GM12878 (cell line): ENCODE measurements around the gene ASB2. TPM values are rescaled to one million over a fixed set of nuclear protein-coding genes. Genes with fewer than 3 reads are reported as not detected.

Experiments
- ATAC-seq: fragments of 200-7000 bp; cut with Tn5 transposase; 3 replicates; pipeline ENCODE4 v1.9.1; 2020; ENCODE audit warnings: mild to moderate bottlenecking, moderate library complexity
- BruUV-seq: library from RNA; stranded (reverse); fragments of 400-500 nt; replicated peaks from 2 replicates; lab custom pipeline; 2021; lab: Mats Ljungman, UMichigan
- CTCF ChIA-PET: fragments of 300-600 bp; sonication (Branson Sonifier 250); formaldehyde crosslinking; extraction: SDS; loops from one replicate; lab custom pipeline; 2021; ENCODE audit warnings: inconsistent platforms; lab: Yijun Ruan, JAX
- POLR2A ChIA-PET: fragments of 350-600 bp; formaldehyde crosslinking; extraction: SDS; loops from one replicate; lab custom pipeline; 2021; ENCODE audit warnings: inconsistent platforms; lab: Charles Lee
- RAD21 ChIA-PET: fragments of 300-600 bp; sonication (Branson Sonifier 250); formaldehyde crosslinking; loops from one replicate; lab custom pipeline; 2023; ENCODE audit warnings: antibody characterized with exemption; ENCODE audit not compliant: unreplicated experiment; lab: Charles Lee
- SMC1A ChIA-PET: fragments of 300-600 bp; sonication (Branson Sonifier 250); formaldehyde crosslinking; loops from one replicate; lab custom pipeline; 2023; ENCODE audit not compliant: unreplicated experiment, uncharacterized antibody; lab: Charles Lee
- DNase-seq: peaks from one replicate; pipeline ENCODE4 v3.0.0-alpha.2; 2011; ENCODE audit warnings: low read depth, low spot score
- FAIRE-seq: peaks from 3 replicates; lab custom pipeline; 2011; peaks lifted over from hg19 to GRCh38; lab: Jason Lieb, UNC
- H2AFZ ChIP-seq: 2 replicates; pipeline ENCODE4 v1.6.0; 2011; ENCODE audit warnings: low read depth, low read length, control low read depth; ENCODE audit not compliant: control insufficient read depth
- H3K27ac ChIP-seq: 2 replicates; pipeline ENCODE4 v1.5.1; 2011; ENCODE audit warnings: control low read depth; ENCODE audit not compliant: control insufficient read depth, insufficient read depth
- H3K27me3 ChIP-seq, 2 experiments: replicated peaks in 1 of 2; 2 replicates each; pipeline versions ENCODE4 v1.6.0 to v1.6.1; 2011; ENCODE audit warnings: low read length in 1 of 2; ENCODE audit not compliant: control insufficient read depth in 2 of 2, insufficient read depth in 2 of 2
- H3K36me3 ChIP-seq, 2 experiments: 2 replicates each; pipeline ENCODE4 v1.5.1; 2011; ENCODE audit warnings: low read length in 1 of 2; ENCODE audit not compliant: control insufficient read depth in 2 of 2, insufficient read depth in 2 of 2
- H3K4me1 ChIP-seq: 2 replicates; pipeline ENCODE4 v1.6.1; 2011; ENCODE audit warnings: mild to moderate bottlenecking, low read length, moderate library complexity, mixed read lengths; ENCODE audit not compliant: control insufficient read depth, insufficient read depth
- H3K4me2 ChIP-seq: 2 replicates; pipeline ENCODE4 v1.6.0; 2011; ENCODE audit warnings: control low read depth; ENCODE audit not compliant: control insufficient read depth, insufficient read depth
- H3K4me3 ChIP-seq: fragments of 200-600 bp; sonication (generic); 2 replicates; pipeline ENCODE4 v1.5.1; 2016
- H3K79me2 ChIP-seq: 2 replicates; pipeline ENCODE4 v1.6.0; 2011; ENCODE audit warnings: low read length; ENCODE audit not compliant: control insufficient read depth, insufficient read depth
- H3K9ac ChIP-seq: 2 replicates; pipeline ENCODE4 v1.8.0; 2011; ENCODE audit warnings: low read length, control low read depth, mixed read lengths; ENCODE audit not compliant: control insufficient read depth, insufficient read depth
- H3K9me3 ChIP-seq: replicated peaks from 3 replicates; pipeline ENCODE4 v1.5.1; 2011; ENCODE audit warnings: mild to moderate bottlenecking, low read length; ENCODE audit not compliant: control insufficient read depth, insufficient read depth
- H4K20me1 ChIP-seq: 2 replicates; pipeline ENCODE4 v1.6.0; 2011; ENCODE audit not compliant: control insufficient read depth, insufficient read depth
- BRCA1 ChIP-seq: IDR thresholded peaks from 2 replicates; pipeline ENCODE4 v1.6.1; 2011; ENCODE audit warnings: low read depth, low read length, improper control_type of control experiment
- CHD1 ChIP-seq: IDR thresholded peaks from 2 replicates; pipeline ENCODE4 v1.6.1; 2012; ENCODE audit warnings: low read depth, low read length, improper control_type of control experiment
- ESRRA ChIP-seq: IDR thresholded peaks from 2 replicates; pipeline ENCODE4 v1.6.1; 2012; ENCODE audit warnings: mild to moderate bottlenecking, low read length, improper control_type of control experiment
- KLF5 ChIP-seq: fragments of 450-650 bp; IDR thresholded peaks from 2 replicates; pipeline ENCODE4 v1.6.1; 2014; ENCODE audit warnings: mild to moderate bottlenecking; ENCODE audit not compliant: partially characterized antibody
- MEF2B ChIP-seq: fragments of 450-650 bp; IDR thresholded peaks from 2 replicates; pipeline ENCODE4 v1.6.1; 2018; ENCODE audit warnings: mild to moderate bottlenecking, moderate library complexity; ENCODE audit not compliant: partially characterized antibody, poor library complexity, severe bottlenecking
- NR2F1 ChIP-seq: fragments of 450-650 bp; conservative IDR thresholded peaks from 2 replicates; pipeline ENCODE4 v1.6.1; 2017; ENCODE audit warnings: mild to moderate bottlenecking
- POU2F2 ChIP-seq: IDR thresholded peaks from 3 replicates; pipeline ENCODE4 v1.6.1; 2011; ENCODE audit warnings: low read depth, mild to moderate bottlenecking, low read length, borderline replicate concordance
- RAD51 ChIP-seq: fragments of 450-650 bp; IDR thresholded peaks from 2 replicates; pipeline ENCODE4 v1.6.1; 2016; ENCODE audit warnings: moderate library complexity, mild to moderate bottlenecking, inconsistent platforms
- SIX5 ChIP-seq: IDR thresholded peaks from 2 replicates; pipeline ENCODE4 v1.6.1; 2011; ENCODE audit warnings: mild to moderate bottlenecking, low read depth, low read length, moderate library complexity; ENCODE audit not compliant: severe bottlenecking
- SMAD1 ChIP-seq: fragments of 450-650 bp; IDR thresholded peaks from 2 replicates; pipeline ENCODE4 v1.6.1; 2018; ENCODE audit warnings: mild to moderate bottlenecking, low read depth; ENCODE audit not compliant: partially characterized antibody
- SUZ12 ChIP-seq: fragments of 200-600 bp; sonication (generic); IDR thresholded peaks from one replicate; pipeline ENCODE4 v1.6.1; 2018; ENCODE audit warnings: antibody characterized with exemption, mild to moderate bottlenecking; ENCODE audit not compliant: unreplicated experiment
- TARDBP ChIP-seq: IDR thresholded peaks from 2 replicates; pipeline ENCODE4 v1.6.1; 2016; ENCODE audit warnings: borderline replicate concordance
- TCF12 ChIP-seq: IDR thresholded peaks from 2 replicates; pipeline ENCODE4 v1.6.1; 2011; ENCODE audit warnings: low read depth, mild to moderate bottlenecking, low read length
- YBX1 ChIP-seq: fragments of 450-650 bp; IDR thresholded peaks from 2 replicates; pipeline ENCODE4 v1.6.1; 2016; ENCODE audit warnings: antibody characterized with exemption
- YY1 ChIP-seq: IDR thresholded peaks from 2 replicates; pipeline ENCODE4 v1.6.1; 2011; ENCODE audit warnings: low read depth, mild to moderate bottlenecking, low read length
- ZNF622 ChIP-seq: fragments of 450-650 bp; IDR thresholded peaks from 2 replicates; pipeline ENCODE4 v1.6.1; 2017; ENCODE audit warnings: mild to moderate bottlenecking, inconsistent platforms
- WGBS: methylation state at CpG from one replicate; pipeline ENCODE4 v1.1.6; 2016; ENCODE audit warnings: low lambda C conversion rate; ENCODE audit not compliant: insufficient replicate concordance, insufficient coverage; ENCODE audit errors: missing lambda C conversion rate; 5-methylcytosine and 5-hydroxymethylcytosine counted together
- in situ Hi-C: fragments of 300-500 bp; cut with MboI; formaldehyde crosslinking; loops from 9 replicates; pipeline ENCODE4 v1.14.3; 2018; ENCODE audit warnings: mixed read lengths
- intact Hi-C: fragments of 100-400 bp; cut with micrococcal nuclease; formaldehyde crosslinking; loops from one replicate; pipeline ENCODE4 v1.14.2; 2022; ENCODE audit not compliant: unreplicated experiment
- polyA plus RNA-seq, 11 experiments: library from polyadenylated mRNA; depleted of rRNA in 4 of 11; unstranded in 6 of 11; stranded (reverse) in 5 of 11; fragments of >200 nt; fragmentation: Nextera tagmentation in 4 of 11; fragmentation: Illumina TruSeq in 1 of 11; extraction: Ambion mirVana in 4 of 11; extraction: Trizol in 1 of 11; gene quantifications; 1 replicate in 1 of 11; 2 replicates in 10 of 11; pipeline versions ENCODE4 v1.2.1 to v1.2.3, GENCODE V29; 2011 to 2016; ENCODE audit warnings: inconsistent platforms in 2 of 11, missing spikeins in 2 of 11, low read depth in 1 of 11
- total RNA-seq, 4 experiments: library from RNA; depleted of rRNA in 3 of 4; stranded (reverse); fragments of >200 nt in 3 of 4; fragmentation: Illumina TruSeq in 1 of 4; extraction: Trizol in 1 of 4; gene quantifications; 2 replicates each; pipeline versions ENCODE4 v1.2.1 to v1.2.3, GENCODE V29; 2013 to 2021
- TF ChIP-seq, protein P1 (sequence below): fragments of 150-350 bp; IDR thresholded peaks from 2 replicates; pipeline ENCODE4 v1.6.1; 2016; ENCODE audit warnings: low read depth, low read length
- TF ChIP-seq, protein P2 (sequence below): IDR thresholded peaks from 2 replicates; pipeline ENCODE4 v1.6.1; 2012; ENCODE audit warnings: low read depth, low read length, improper control_type of control experiment
- TF ChIP-seq, protein P3 (sequence below): IDR thresholded peaks from 2 replicates; pipeline ENCODE4 v1.6.1; 2012; ENCODE audit warnings: low read length, inconsistent platforms

The ASB2 gene
- total and polyA plus RNA-seq, 10 of the 15 experiments (the other 5 are each of a cell fraction or from before 2014, with no cell fraction given): 3.0 to 54.8 (median 33.5) TPM

DNA sequence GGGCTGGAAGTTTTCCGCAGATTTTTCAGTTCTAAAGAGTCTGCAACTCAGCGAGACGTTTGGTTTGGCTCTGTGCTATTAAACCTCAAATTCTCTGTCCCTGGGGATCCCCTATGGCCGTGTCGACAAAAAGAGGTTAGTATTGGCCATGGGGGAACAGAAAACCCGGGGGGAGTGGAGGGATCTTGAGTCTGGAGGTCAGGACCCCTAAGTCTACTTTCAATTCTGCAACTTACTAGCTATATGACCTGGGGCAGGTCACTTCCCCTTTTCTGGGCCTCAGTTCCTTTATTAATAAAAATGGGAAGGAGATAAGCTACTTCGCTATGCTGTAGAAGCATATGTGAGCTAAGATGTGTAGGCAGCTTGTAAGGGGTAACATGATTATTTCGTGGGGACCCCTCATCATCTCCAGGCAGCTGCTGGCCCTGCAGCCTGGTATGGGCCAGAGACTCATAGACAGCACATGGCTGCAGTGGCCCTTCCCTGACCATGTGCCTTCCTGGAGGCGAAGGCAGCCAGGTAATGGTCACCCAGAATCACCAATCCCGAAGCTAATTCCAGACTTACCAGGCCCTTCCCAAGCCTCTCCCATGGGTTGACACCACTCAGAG is 8.6 kb downstream of the ASB2 start:
- no peaks in the 10 kb centered on the region for H3K79me2 ChIP-seq
- in situ Hi-C loops (loop anchor here (25.0 kb wide), 2 partner anchors 1205 to 1695 kb away; no protein-coding TSS in a partner anchor), intact Hi-C loops (loop anchor here (1.0 kb wide), 1 partner anchor 8 kb away; no protein-coding TSS in a partner anchor)
- no peak overlapping the region for H2AFZ ChIP-seq
- H4K20me1 ChIP-seq: no peaks in the 10 kb centered on the region
- H3K4me2 ChIP-seq: peak overlapping the region; percentile 80
- H3K4me1 ChIP-seq: peaks cover 97% of the 10 kb centered on the region
- WGBS: 6% methylated on average over 10 of the region's 10 CpGs
- peak; percentile 68 for ATAC-seq
- no peaks in the 10 kb centered on the region for H3K27me3 ChIP-seq
- H3K9ac ChIP-seq: peak overlapping the region; percentile 63
- no peaks in the 10 kb centered on the region; the same call in 1 of the 3 replicates for H3K9me3 ChIP-seq
- peak; percentile 86 for DNase-seq
- ChIA-PET SMC1A (interaction anchor here (0.8 to 20.2 kb wide), 9 partner anchors 10 to 89 kb away, joined by 3 to 409 read pairs (median 10); partner anchors contain the start of gene ASB2), RAD21 (interaction anchor here (1.0 to 16.9 kb wide), 7 partner anchors 9 to 37 kb away, joined by 4 to 324 read pairs (median 27); partner anchors contain the start of gene ASB2), POLR2A (interaction anchor here (1.0 to 6.4 kb wide), 11 partner anchors 8 to 34 kb away, joined by 3 to 128 read pairs (median 7); partner anchors contain the start of genes ASB2 and CCDC197), CTCF (interaction anchor here (0.8 to 20.8 kb wide), 16 partner anchors 8 to 169 kb away, joined by 3 to 399 read pairs (median 4); partner anchors contain the start of gene CCDC197)
- H3K4me3 ChIP-seq: peak overlapping the region; percentile 15; the same call in 1 of the 2 replicates
- FAIRE-seq: peak; percentile 78
- H3K36me3 ChIP-seq: no peaks in the 10 kb centered on the region
- BruUV-seq: no TSS peak
- H3K27ac ChIP-seq: peak overlapping the region; percentile 85
- TF ChIP-seq NR2F1 (peak; percentile 100), ESRRA (peak; percentile 78; the same call in 1 of the 2 replicates), TARDBP (0 out of 2 replicates have a peak, but pooled peaks have one; percentile 15), TCF12 (peak; percentile 89), MEF2B (peak; percentile 97), ZNF622 (no peak), SIX5 (no peak), POU2F2 (peak; percentile 85; the same call in 2 of the 3 replicates), SMAD1 (peak; percentile 37), BRCA1 (no peak), YY1 (peak; percentile 75), SUZ12 (no peak), YBX1 (no peak), RAD51 (peak; percentile 54), CHD1 (no peak), KLF5 (peak; percentile 64)
- TF ChIP-seq, protein P1, sequence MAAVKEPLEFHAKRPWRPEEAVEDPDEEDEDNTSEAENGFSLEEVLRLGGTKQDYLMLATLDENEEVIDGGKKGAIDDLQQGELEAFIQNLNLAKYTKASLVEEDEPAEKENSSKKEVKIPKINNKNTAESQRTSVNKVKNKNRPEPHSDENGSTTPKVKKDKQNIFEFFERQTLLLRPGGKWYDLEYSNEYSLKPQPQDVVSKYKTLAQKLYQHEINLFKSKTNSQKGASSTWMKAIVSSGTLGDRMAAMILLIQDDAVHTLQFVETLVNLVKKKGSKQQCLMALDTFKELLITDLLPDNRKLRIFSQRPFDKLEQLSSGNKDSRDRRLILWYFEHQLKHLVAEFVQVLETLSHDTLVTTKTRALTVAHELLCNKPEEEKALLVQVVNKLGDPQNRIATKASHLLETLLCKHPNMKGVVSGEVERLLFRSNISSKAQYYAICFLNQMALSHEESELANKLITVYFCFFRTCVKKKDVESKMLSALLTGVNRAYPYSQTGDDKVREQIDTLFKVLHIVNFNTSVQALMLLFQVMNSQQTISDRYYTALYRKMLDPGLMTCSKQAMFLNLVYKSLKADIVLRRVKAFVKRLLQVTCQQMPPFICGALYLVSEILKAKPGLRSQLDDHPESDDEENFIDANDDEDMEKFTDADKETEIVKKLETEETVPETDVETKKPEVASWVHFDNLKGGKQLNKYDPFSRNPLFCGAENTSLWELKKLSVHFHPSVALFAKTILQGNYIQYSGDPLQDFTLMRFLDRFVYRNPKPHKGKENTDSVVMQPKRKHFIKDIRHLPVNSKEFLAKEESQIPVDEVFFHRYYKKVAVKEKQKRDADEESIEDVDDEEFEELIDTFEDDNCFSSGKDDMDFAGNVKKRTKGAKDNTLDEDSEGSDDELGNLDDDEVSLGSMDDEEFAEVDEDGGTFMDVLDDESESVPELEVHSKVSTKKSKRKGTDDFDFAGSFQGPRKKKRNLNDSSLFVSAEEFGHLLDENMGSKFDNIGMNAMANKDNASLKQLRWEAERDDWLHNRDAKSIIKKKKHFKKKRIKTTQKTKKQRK: no peak
- TF ChIP-seq, protein P2, sequence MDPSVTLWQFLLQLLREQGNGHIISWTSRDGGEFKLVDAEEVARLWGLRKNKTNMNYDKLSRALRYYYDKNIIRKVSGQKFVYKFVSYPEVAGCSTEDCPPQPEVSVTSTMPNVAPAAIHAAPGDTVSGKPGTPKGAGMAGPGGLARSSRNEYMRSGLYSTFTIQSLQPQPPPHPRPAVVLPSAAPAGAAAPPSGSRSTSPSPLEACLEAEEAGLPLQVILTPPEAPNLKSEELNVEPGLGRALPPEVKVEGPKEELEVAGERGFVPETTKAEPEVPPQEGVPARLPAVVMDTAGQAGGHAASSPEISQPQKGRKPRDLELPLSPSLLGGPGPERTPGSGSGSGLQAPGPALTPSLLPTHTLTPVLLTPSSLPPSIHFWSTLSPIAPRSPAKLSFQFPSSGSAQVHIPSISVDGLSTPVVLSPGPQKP: no peak
- TF ChIP-seq, protein P3, sequence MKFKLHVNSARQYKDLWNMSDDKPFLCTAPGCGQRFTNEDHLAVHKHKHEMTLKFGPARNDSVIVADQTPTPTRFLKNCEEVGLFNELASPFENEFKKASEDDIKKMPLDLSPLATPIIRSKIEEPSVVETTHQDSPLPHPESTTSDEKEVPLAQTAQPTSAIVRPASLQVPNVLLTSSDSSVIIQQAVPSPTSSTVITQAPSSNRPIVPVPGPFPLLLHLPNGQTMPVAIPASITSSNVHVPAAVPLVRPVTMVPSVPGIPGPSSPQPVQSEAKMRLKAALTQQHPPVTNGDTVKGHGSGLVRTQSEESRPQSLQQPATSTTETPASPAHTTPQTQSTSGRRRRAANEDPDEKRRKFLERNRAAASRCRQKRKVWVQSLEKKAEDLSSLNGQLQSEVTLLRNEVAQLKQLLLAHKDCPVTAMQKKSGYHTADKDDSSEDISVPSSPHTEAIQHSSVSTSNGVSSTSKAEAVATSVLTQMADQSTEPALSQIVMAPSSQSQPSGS: no peak
